Thyroid gland (tissue), 4 donors: ENCODE data around the gene NUMBL.

Experiments used
- CTCF ChIP-seq, 6 experiments: fragments of 200-600 bp in 3 of 6; fragments of 450-650 bp in 3 of 6; sonication (generic) in 3 of 6; IDR thresholded peaks; one replicate each; pipeline ENCODE4 v1.5.1; 2016 to 2019; ENCODE audit warnings: antibody characterized with exemption in 6 of 6, mild to moderate bottlenecking in 2 of 6, inconsistent platforms in 1 of 6, moderate library complexity in 1 of 6
- POLR2A ChIP-seq, 2 donors: fragments of 450-650 bp; IDR thresholded peaks; one replicate each; pipeline ENCODE4 v1.6.1; 2017; ENCODE audit warnings: antibody characterized with exemption in 2 of 2, mild to moderate bottlenecking in 2 of 2, moderate library complexity in 1 of 2

GRCh38 chr19:40663695-40664692, 26.5 kb downstream of the NUMBL start:
- TF ChIP-seq CTCF (IDR thresholded peaks at IDR 0.05), result no peak
- TF ChIP-seq POLR2A (IDR thresholded peaks at IDR 0.05), result no peak
